ENCODE data around the gene FKBP15. TPM values are rescaled to one million over a fixed set of nuclear protein-coding genes. Genes with fewer than 3 reads are reported as not detected.

Gene FKBP15
- 9.9 and 21.0 TPM in 2 replicates for total RNA-seq

DNA sequence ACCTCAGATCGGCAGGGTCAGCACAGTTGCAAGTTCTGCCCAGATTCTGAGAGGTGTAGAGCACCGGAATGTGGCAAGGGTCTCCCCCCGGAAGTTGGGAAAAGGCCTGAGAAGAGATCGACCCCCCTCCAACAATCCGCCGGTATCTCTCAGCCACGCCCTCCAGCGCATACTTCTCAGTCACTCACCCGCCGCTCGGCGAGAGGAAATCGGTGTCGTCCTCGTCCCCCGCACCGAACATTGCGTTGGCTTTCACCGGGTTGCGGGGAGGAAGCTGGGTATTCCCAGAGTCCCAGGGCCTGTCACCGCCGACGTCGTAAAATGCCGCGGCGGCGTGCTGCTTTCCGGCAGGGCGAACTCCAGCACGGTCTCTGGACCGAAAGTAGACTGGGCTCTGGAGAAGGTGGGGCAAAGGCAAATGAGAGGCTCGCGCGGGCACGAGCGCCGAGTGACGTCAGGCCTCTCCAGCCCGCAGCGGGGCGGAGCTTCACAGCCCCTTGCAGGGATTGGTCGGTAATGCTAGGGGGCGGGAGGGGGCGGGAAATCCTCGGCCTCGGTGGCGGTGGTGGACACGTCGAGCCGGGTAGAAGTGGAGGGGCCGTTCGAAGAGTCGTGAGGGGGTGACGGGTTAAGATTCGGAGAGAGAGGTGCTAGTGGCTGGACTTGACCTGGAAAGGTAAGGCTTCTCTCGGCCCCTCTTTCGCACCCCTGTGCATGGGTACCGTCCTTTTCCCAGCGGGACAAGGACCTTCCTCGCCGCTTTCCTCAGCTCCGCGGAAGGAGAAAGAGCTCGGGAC is at the start of gene FKBP15, which contains the start of gene SLC31A1:
TSS of gene FKBP15 (minus strand) at position 275 of the 797 bp plus-strand sequence. CDS start at position 241, 34 bp downstream.
TSS of gene SLC31A1 (plus strand) at position 542 of the 797 bp plus-strand sequence. CDS start 34,605 bp downstream, outside the sequence.

DNA sequence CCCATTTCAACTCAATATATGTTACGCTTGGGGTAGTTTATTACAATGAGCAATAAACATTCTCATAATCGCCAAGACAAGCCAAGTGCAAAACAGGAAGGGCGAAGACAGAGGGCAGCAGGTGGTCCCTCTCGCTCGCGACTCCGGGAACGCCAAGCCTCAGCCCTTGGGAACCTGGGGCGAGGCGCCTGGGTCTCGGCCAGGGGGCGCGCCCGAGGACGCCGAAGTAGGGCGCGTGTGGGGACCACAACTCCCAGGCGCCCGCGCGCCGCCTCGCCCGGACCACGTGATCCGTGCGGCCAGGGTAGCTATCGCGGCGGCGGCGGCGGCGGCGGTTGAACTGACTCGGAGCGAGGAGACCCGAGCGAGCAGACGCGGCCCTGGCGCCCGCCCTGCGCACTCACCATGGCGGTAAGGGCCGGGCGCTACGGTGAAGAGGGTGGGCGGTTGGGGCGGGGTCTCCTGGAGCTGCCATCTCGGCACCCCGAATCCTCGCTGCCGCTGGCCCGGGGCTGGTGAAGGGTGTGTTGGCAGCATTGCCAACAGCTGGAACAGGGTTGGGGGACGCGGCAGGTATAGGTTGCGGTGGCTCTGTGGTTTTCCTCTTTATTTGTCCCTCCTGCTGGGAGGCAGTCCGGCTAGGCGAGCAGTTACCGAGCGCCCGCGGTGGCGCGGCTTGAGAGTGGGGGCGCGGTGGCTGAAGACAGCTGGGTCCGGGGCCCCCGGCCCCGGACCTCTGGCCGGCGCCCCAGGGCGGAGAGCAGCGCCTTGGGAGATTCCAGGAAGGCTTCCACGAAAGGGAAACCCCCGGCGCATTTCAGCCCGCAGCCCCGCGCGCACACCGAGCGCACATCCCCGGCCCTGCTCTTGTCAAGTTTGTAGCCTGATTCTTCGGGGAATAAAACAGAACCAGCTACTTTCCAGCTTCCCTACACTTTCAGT is 70.1 kb downstream of the FKBP15 start, which contains the start of gene SLC31A2:
TSS of gene SLC31A2 (plus strand) at position 338 of the 942 bp plus-strand sequence. CDS start at position 406, 68 bp downstream.

Other genes with a start within 250 kb of the FKBP15 start
- 0.16 and 0.50 TPM in 2 replicates for gene ZNF883, start 209.1 kb downstream of the FKBP15 start, total RNA-seq
- gene ZFP37, start 164.6 kb downstream of the FKBP15 start, total RNA-seq = 0.49 and 1.4 TPM in 2 replicates
- gene SLC31A2, start 70.3 kb downstream of the FKBP15 start, total RNA-seq = 5.3 and 14.5 TPM in 2 replicates
- gene SLC31A1, start 267 bp upstream of the FKBP15 start, total RNA-seq = 8.9 and 15.4 TPM in 2 replicates
- gene CDC26, start 54.3 kb upstream of the FKBP15 start, total RNA-seq = 39.3 and 49.9 TPM in 2 replicates
- gene PRPF4, start 54.4 kb upstream of the FKBP15 start, total RNA-seq = 20.2 and 29.1 TPM in 2 replicates
- gene RNF183, start 82.1 kb upstream of the FKBP15 start, total RNA-seq = not detected in 2 replicates
- gene WDR31, start 119.0 kb upstream of the FKBP15 start, total RNA-seq = 0.49 and 0.63 TPM in 2 replicates
- not detected in 2 replicates for gene BSPRY, start 128.3 kb upstream of the FKBP15 start, total RNA-seq
- 6.5 and 9.7 TPM in 2 replicates for gene HDHD3, start 155.7 kb upstream of the FKBP15 start, total RNA-seq
- gene ALAD, start 180.0 kb upstream of the FKBP15 start, total RNA-seq = 16.0 and 24.0 TPM in 2 replicates
- gene POLE3, start 189.4 kb upstream of the FKBP15 start, total RNA-seq = 37.4 and 55.3 TPM in 2 replicates
- 0.16 and 0.44 TPM in 2 replicates for gene C9orf43, start 189.5 kb upstream of the FKBP15 start, total RNA-seq
- gene RGS3, start 242.4 kb upstream of the FKBP15 start, total RNA-seq = 311 and 404 TPM in 2 replicates

Data from bladder microvascular endothelial cell (primary cell).